Measurements from ENCODE around the gene GLB1L3.

Gene GLB1L3

GRCh38 chr11:134338654-134339053, 62.5 kb downstream of the GLB1L3 start:
- Histone ChIP-seq H3K27ac (replicated peaks) (no peak overlapping the region), H3K27me3 (ENCODE audit: insufficient read depth, poor library complexity, severe bottlenecking) (peaks cover 5% of the 10 kb centered on the region), H3K4me3 (replicated peaks; ENCODE audit: insufficient read depth, low read length) (no peak overlapping the region)
- DNase-seq (ENCODE audit: low read depth in 1 of 2, low spot score in 1 of 2): no peak
- no peak for TF ChIP-seq REST (IDR thresholded peaks at IDR 0.05; ENCODE audit: insufficient replicate concordance, low read depth)
- TF ChIP-seq CTCF (IDR thresholded peaks at IDR 0.05; ENCODE audit: insufficient read depth, low read length): no peak
- no peak for TF ChIP-seq GABPA (IDR thresholded peaks at IDR 0.05; ENCODE audit: low read depth)
- no peak for TF ChIP-seq SPI1 (IDR thresholded peaks at IDR 0.05; ENCODE audit: borderline replicate concordance, low read depth)
- TF ChIP-seq POLR2AphosphoS5 (IDR thresholded peaks at IDR 0.05; ENCODE audit: low read depth): no peak

GRCh38 chr11:134339756-134340155, 63.6 kb downstream of the GLB1L3 start:
- no peak overlapping the region for H3K27ac ChIP-seq (replicated peaks)
- DNase-seq (ENCODE audit: low read depth in 1 of 2, low spot score in 1 of 2): no peak
- H3K27me3 ChIP-seq (ENCODE audit: insufficient read depth, poor library complexity, severe bottlenecking): peaks cover 5% of the 10 kb centered on the region
- H3K4me3 ChIP-seq (replicated peaks; ENCODE audit: insufficient read depth, low read length): no peak overlapping the region
- no peak for TF ChIP-seq GABPA (IDR thresholded peaks at IDR 0.05; ENCODE audit: low read depth)
- TF ChIP-seq REST (IDR thresholded peaks at IDR 0.05; ENCODE audit: insufficient replicate concordance, low read depth): no peak
- TF ChIP-seq CTCF (IDR thresholded peaks at IDR 0.05; ENCODE audit: insufficient read depth, low read length): no peak
- TF ChIP-seq POLR2AphosphoS5 (IDR thresholded peaks at IDR 0.05; ENCODE audit: low read depth): no peak
- no peak for TF ChIP-seq SPI1 (IDR thresholded peaks at IDR 0.05; ENCODE audit: borderline replicate concordance, low read depth)

GRCh38 chr11:134340354-134340964, 64.3 kb downstream of the GLB1L3 start:
- TF ChIP-seq CTCF (IDR thresholded peaks at IDR 0.05; ENCODE audit: insufficient read depth, low read length) (no peak), REST (IDR thresholded peaks at IDR 0.05; ENCODE audit: insufficient replicate concordance, low read depth) (no peak), POLR2AphosphoS5 (IDR thresholded peaks at IDR 0.05; ENCODE audit: low read depth) (no peak), GABPA (IDR thresholded peaks at IDR 0.05; ENCODE audit: low read depth) (no peak), SPI1 (IDR thresholded peaks at IDR 0.05; ENCODE audit: borderline replicate concordance, low read depth) (no peak)
- no peak overlapping the region for H3K4me3 ChIP-seq (replicated peaks; ENCODE audit: insufficient read depth, low read length)

More at GRCh38 chr11:134340354-134340964, 64.3 kb downstream of the GLB1L3 start:
- no peak for DNase-seq (ENCODE audit: low read depth in 1 of 2, low spot score in 1 of 2)
- Histone ChIP-seq H3K27me3 (ENCODE audit: insufficient read depth, poor library complexity, severe bottlenecking) (peaks cover 5% of the 10 kb centered on the region), H3K27ac (replicated peaks) (no peak overlapping the region)

Measured in HL-60 (cell line).